Measurements from ENCODE around the gene GPR161.

GPR161 gene

GRCh38 chr1:168105846-168106245 lies 30.9 kb downstream of the GPR161 start:
- DNase-seq (ENCODE audit: low read depth): no peak

GRCh38 chr1:168104535-168104934 lies 32.2 kb downstream of the GPR161 start:
- DNase-seq (ENCODE audit: low read depth): no peak

- DNase-seq (ENCODE audit: low read depth): no peak
These were observed 34.2 kb downstream of the GPR161 start for GRCh38 chr1:168102487-168102886.

GRCh38 chr1:168101336-168101735 lies 35.4 kb downstream of the GPR161 start:
- DNase-seq (ENCODE audit: low read depth): no peak

- no peak for DNase-seq (ENCODE audit: low read depth)
These were observed 36.3 kb downstream of the GPR161 start for GRCh38 chr1:168100315-168101002.

- DNase-seq (ENCODE audit: low read depth): no peak
These were observed 37.4 kb downstream of the GPR161 start for GRCh38 chr1:168099337-168099801.

- DNase-seq (ENCODE audit: low read depth): no peak
These were observed 38.0 kb downstream of the GPR161 start for GRCh38 chr1:168098534-168099320.

GRCh38 chr1:168097921-168098528 lies 38.7 kb downstream of the GPR161 start:
- DNase-seq (ENCODE audit: low read depth): no peak

- no peak for DNase-seq (ENCODE audit: low read depth)
These were observed 40.2 kb downstream of the GPR161 start for GRCh38 chr1:168096296-168097165.

GRCh38 chr1:168095476-168095875 lies 41.3 kb downstream of the GPR161 start:
- no peak for DNase-seq (ENCODE audit: low read depth)

GRCh38 chr1:168093616-168094015 lies 43.1 kb downstream of the GPR161 start:
- DNase-seq (ENCODE audit: low read depth): no peak

GRCh38 chr1:168092566-168093355 lies 44.0 kb downstream of the GPR161 start:
- DNase-seq (ENCODE audit: low read depth): no peak

- DNase-seq (ENCODE audit: low read depth): no peak
These were observed 44.8 kb downstream of the GPR161 start for GRCh38 chr1:168091720-168092550.

- DNase-seq (ENCODE audit: low read depth): no peak
These were observed 45.7 kb downstream of the GPR161 start for GRCh38 chr1:168091063-168091462.

GRCh38 chr1:168090395-168090794 lies 46.3 kb downstream of the GPR161 start:
- DNase-seq (ENCODE audit: low read depth): no peak

GRCh38 chr1:168089979-168090337 lies 46.8 kb downstream of the GPR161 start:
- DNase-seq (ENCODE audit: low read depth): no peak

GRCh38 chr1:168089326-168089978 lies 47.3 kb downstream of the GPR161 start:
- DNase-seq (ENCODE audit: low read depth): no peak

- no peak for DNase-seq (ENCODE audit: low read depth)
These were observed 48.0 kb downstream of the GPR161 start for GRCh38 chr1:168088511-168089325.

GRCh38 chr1:168087696-168088095 lies 49.0 kb downstream of the GPR161 start:
- no peak for DNase-seq (ENCODE audit: low read depth)
